ENCODE data around the gene SPATA16.
"Not testable (repeated sequence)": the region's sequence is repeated elsewhere in the genome, so short reads cannot be mapped to it uniquely, and the experiment has no call there.

SPATA16 gene, protein sequence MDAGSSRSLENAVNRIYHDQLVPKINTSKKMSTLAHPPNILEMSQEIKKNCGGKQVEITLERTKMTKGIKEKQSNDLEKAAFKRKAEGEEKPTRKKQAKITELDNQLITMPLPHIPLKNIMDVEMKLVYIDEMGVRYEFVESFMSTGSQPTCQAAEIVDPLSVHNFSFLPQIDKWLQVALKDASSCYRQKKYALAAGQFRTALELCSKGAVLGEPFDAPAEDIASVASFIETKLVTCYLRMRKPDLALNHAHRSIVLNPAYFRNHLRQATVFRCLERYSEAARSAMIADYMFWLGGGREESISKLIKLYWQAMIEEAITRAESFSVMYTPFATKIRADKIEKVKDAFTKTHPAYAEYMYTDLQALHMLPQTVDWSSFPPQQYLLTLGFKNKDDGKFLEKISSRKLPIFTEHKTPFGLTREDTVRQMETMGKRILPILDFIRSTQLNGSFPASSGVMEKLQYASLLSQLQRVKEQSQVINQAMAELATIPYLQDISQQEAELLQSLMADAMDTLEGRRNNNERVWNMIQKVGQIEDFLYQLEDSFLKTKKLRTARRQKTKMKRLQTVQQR

DNA sequence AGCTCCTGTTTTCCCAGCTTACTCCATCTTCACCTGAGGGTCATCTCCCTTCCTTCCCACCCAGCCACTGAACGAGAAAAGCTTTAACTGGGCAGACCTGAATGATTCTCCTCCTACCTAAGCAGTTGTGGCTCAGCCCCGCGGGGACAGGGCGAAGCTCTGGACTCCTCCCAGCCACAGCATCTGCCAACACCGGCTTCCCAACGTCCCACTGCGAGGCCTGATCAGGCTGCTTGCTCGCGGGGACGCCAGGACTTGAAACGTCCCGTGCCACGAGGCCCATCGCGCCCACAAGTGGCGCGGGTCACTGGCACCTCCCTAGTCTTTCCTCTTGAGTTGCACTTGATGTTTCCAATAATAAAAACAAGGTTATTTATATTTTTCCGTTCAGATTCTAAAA, at the start of gene SPATA16:
TSS of gene SPATA16 (minus strand) at position 250 of the 400 bp plus-strand sequence. CDS start 23,504 bp downstream, outside the sequence.
- no peak for DNase-seq

DNA sequence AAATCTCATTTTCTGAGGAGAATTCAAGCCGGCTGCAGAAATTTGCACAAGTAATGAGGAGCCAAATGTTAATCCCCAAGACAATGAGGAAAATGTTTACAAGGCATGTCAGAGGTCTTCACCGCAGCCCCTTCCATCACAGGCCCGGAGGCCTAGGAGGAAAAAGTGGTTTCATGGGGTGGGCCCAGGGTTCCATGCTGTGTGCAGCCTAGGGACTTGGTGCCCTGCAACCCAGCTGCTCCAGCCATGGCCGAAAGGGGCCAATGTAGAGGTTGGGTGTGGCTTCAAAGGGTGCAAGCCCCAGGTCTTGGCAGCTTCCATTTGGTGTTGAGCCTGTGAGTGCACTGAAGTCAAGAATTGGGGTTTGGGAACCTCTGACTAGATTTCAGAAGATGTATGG, 42.0 kb upstream of the SPATA16 start:
- DNase-seq = not testable (repeated sequence)

DNA sequence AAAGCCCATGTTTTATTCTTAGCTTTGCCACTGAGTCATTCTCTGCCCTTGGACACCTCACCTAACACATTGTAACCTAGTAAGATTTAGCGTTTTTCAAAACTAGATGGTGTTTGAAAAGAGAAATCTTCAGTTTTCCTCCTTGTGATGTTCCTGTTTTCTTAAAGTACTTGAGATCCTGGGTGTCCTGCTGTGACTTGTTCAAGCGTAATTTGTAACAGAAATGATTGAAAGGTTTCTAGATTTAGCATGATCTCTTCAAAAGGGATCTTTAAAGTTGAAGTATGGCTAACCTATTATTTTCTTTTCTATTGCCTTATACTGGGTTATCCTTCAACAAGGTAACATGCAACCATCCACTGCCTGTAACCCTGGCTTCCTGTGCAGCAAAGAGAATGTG, 32.6 kb upstream of the SPATA16 start:
- no peak for DNase-seq

DNA sequence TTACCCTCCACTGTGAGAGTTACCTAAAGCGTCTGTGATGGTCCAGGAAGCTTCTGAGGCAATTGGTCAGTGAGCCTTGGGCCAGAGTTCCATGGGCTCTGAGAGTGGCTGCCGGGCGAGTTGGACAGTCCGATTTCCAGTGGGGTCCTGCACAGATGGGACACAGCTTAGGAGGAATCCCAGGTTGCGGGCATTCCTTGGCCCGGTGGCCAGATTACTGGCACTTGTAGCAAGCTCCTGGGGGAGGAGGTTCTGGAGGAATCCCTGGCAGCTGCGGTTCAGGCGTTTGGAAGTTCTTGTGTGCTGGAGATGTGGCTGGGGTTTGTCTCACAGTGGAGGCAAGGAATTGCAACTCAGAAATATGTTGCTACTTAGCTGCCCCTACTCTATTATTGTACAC, 18.1 kb upstream of the SPATA16 start:
- not testable (repeated sequence) for DNase-seq

DNA sequence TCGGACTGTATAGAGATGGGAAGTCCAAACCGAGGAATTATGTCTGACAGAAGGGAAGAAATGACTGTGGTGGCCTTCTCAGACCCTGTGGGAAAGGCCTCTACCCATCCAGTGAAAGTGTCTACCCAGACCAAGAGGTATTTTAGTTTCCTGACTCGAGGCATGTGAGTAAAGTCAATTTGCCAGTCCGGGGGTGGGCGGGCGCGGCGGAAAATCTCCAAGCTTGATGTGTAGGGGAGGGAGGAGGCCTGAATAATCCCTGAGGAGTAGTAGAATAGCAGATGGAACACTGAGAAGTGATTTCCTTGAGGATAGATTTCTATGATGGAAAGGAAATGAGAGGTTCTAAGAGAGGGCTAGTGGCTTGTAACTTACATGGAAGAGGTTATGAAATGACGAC, 15.5 kb upstream of the SPATA16 start:
- DNase-seq = not testable (repeated sequence)

DNA sequence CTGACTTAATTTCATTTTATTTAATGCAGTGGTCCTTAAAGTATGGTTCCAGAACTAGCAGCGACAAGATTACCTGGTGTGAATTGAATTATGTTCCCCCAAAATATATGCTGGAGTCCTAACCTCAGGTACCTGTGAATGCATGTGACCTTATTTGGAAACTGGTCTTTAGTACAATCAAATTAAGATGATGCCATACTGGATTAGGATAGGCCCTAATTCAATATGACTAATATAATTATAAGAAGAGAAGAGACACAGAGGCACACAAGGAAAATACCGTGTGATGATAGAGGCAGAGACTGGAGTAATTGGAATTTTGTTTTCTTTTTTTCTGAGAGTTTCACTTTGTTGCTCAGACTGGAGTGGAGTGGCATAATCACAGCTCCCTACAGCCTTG, 12.6 kb upstream of the SPATA16 start:
- DNase-seq = no peak

DNA sequence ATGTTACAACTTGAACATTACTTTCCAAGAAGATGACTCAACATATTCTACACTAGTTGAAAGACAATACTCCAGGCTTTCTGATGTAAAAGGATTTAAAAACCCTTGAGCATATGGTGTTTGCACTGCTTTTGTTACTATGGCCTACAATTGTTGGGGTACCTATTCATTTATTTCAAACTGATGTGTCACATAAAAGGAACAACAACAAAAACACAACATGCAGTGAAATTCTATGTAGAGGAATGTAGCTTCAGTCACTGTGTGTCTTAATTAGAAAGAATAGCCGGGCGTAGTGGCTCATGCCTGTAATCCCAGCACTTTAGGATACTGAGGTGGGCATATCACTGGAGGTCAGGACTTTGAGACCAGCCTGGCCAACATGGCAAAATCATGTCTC, 1.6 kb downstream of the SPATA16 start:
- DNase-seq = no peak

DNA sequence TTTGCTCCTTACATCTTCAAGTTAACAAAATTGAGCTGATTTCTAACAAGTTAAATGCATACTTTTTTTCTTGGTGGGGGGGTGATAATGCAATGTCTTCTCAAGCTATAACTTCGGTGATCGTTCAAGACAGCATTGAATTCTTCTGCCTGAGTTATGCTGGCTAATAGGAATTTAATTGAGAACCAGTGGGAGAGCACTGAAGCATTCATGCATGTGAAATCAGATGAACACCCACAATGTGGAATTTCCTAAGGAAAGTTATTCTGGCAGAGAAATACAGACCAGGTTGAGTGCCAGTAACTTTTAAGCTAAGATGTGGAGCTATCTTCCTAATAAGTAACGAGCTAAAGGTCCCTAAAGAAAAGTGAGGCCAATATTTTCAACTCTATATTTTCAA, 3.0 kb downstream of the SPATA16 start:
- DNase-seq = no peak

DNA sequence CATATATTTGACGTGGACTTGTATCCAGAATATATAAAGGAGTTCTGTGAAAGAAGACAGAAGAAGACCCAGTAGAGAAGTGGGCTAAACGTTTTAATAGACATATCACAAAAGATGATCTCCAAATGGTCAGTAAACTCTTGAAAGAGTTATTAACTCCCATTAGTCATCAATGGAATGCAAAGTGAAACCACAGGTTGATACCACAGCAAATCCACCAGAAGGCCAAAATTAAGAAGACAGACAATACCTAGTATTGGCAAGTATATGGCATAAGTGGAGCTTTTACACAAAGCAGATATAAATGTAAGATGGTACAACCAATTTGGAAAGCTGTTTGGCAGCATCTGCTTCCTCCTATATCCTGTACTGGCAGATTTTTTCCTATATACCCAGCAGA, 6.0 kb downstream of the SPATA16 start:
- no peak for DNase-seq

DNA sequence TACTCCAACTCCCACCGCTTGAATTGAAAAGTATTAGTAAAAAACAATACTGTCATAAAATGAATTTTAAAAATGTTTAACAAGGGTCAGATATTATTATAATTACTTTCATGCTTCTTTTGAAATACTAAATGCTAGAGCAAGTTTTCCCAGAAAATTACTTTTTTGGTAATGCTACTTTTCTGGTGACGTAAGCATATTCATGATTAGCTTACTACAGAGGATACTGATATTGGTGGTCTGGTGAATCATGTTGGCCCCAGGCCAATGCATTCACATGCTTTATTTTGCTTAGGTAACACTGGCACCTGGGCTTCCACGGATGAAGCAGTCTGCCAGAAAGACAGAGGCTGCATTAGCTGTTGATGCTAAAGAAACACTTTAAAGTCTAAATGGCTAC, 12.4 kb downstream of the SPATA16 start:
- no peak for DNase-seq

DNA sequence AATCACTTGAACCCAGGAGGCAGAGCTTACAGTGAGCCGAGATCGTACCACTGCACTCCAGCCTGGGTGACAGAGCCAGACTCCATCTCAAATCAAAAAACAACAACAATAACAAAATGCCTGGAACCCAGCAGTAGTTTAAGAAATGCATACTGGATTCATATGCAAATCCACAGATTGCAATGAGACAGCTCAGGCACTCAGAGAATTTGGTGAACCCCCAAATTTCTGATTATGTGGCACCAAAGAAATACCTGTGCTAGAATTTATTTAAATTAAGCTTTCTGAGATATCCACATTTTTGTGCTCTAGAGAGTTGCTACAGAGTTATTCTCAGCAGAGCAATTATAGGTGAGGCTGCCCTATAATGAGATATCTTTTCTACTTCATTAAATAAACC, 29.7 kb downstream of the SPATA16 start:
- DNase-seq = no peak

DNA sequence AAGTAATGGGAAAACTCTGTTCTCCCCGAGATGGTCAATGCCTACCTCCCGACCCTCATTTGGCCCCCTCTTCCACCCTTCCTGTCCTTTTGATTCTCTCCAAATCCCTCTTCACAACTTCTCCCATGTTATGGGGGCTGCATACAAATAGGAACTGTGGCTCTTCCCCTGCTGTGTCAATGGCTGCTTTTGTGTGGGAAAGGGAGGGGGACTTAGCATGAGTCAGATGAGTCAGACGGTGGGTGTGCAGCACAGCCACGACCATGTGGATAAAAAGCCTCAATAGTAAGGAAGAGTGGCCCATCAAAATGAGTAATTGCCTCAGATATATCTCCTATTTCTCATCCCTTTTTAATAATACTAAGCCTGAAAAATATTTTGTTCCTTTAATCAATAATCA, 31.9 kb downstream of the SPATA16 start:
- no peak for DNase-seq

DNA sequence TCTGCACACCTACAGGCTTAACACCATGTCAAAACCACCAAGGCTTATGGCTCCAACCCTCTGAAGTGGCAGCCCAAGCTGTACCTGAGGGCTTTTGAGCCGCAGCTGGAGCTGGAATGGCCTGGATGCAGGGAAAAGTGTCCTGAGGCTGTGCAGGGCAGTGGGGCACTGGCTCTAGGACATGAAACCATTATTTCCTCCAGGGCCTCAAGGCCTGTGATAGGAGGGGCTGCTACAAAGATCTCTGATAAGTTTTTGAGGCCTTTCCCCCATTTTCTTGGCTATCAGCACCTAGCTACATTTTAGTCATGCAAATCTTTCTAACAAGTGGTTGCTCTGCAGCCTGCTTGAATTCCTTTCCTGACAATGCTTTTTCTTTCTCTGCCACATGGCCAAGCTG, 37.6 kb downstream of the SPATA16 start:
- no peak for DNase-seq

DNA sequence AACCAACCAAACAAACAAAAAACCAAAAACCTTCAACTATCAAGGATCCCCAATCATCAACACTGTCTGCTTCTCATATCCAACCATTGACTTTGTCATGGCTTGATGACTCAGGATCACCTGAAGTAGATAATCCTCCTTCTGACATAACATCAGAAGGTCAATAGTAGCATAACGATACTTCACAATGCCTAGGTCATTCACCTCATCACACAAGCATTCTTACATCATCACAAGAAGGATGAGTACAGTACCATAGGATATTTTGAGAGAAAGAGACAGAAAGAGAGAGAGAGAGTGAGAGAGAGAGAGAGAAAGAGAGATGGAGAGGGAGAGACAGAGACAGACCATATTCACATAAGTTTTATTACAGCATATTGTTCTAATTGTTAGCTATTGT, 42.1 kb downstream of the SPATA16 start:
- DNase-seq = no peak

DNA sequence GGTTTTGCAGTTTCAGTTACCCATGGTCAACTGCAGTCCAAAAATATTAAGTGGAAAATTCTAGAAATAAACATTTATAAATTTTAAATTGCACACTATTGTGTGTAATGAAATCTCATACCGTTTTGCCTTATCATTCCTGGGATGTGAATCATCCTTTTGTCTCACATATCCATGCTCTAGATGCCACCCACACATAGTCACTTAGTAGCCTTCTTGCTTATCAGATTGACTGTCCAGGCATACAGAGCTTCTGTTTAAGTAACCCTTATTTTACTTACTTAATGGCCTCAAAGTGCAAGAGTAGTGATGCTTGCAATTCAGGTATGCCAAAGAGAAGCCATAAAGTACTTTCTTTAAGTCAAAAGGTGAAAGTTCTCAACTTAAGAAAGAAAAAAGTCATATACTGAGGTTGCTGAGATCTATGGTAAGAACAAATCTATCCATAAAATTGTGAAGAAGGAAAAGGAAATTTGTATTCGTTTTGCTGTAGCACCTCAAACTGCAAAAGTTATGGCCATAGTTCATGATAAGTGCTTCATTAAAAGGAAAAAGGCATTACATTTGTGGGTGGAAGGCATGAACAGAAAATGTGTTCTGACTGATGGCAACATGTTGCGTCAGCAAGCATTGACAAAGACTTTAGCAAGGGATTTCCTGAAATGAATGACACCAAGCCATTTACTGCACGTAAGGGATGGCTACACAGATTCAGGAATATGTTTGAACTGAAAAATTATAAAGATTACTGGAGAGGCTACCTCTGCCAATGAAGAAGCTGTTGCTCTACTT, 43.8 kb downstream of the SPATA16 start:
- DNase-seq = no peak

DNA sequence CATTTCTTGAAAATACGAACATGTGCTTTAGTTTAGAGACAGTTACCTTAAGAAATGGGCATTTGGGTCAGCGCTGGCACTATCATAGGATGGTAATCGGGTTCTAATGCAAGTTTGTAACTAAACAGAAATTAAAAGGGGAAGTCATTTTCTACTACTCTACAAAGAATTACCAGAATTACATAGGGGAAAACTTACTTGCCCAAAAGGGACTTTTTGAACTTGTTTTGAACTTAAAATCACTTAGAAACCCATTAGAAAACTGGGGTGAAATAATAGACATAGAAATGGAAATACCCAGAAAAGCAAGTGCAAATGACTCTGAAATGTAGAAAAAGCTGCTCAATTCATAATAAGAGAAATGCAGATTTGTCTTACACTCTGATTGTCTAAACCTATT, 44.9 kb downstream of the SPATA16 start:
- no peak for DNase-seq

DNA sequence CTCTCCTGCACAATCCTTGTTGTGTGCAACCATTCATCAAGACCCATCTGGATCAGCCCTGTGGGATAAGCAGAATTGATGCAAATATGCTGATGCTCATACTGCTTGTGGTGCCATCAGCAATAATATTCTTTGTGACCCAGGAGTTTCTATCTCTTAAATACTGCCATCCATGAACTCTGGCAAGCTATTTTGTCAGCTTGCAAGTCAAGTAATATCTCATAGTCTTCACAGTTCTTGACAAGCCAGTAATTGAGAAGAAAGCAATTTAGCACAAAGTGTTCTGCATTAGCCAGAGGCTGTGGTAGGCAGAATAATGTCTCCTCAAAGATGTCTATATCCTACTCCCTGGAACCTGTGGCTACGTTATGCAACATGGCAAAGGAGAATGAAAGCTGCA, 49.0 kb downstream of the SPATA16 start:
- no peak for DNase-seq

DNA sequence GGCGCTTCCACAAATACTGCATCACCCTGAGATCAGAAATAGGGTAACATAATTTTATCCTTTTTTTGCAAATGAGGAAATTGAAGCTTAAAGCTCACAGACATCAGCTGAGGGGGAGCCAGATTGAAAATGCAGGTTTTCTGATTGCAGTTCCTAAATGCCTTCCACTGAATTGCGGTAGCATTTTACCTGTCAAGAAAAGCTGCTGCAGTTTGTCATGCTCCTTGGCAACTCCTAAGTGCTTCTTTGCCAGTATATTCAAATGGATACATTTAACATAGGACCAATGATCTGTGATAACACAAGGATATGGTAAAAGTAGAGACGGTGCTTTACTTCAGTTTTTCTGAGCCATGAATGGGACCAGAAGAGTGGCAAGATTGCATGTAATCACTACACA, 50.5 kb downstream of the SPATA16 start:
- DNase-seq = no peak

DNA sequence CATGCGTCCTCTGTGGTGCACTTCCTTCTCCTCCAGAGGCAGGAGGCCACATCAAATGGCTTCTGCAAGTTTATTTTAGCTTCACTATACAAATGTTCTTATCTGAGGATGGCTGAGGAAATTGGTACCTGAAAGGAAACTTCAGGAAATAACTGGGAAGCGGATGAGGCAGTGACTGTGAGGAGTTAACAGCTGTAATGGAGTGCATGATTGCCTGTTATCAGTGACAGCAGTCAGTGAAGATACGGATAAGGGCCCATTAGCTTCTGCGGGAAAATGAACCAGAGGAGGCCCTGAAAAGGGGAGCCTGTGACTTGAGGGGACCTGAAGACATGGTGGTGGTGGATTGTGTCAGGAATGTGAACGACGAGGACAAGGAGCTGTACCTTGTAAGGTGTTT, 51.8 kb downstream of the SPATA16 start:
- DNase-seq = no peak

DNA sequence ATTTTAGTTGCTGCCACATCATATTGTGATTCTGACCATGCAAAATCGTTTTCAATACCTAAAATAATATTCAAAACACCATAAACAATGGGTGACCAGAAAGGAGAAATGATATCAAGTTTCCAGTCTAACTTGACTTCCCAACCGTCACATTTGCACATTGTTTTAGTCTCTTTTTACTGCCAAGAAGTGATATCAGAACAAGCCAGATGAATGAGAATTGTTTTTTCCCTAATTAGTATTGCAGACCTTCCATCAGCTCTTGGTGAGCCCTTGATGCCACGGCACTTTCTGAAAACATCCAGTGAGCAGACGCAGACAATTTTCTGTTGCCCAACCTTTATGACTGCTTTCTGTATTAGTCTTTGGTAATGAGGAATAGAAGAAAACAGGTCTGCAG, 62.5 kb downstream of the SPATA16 start:
- DNase-seq = no peak

DNA sequence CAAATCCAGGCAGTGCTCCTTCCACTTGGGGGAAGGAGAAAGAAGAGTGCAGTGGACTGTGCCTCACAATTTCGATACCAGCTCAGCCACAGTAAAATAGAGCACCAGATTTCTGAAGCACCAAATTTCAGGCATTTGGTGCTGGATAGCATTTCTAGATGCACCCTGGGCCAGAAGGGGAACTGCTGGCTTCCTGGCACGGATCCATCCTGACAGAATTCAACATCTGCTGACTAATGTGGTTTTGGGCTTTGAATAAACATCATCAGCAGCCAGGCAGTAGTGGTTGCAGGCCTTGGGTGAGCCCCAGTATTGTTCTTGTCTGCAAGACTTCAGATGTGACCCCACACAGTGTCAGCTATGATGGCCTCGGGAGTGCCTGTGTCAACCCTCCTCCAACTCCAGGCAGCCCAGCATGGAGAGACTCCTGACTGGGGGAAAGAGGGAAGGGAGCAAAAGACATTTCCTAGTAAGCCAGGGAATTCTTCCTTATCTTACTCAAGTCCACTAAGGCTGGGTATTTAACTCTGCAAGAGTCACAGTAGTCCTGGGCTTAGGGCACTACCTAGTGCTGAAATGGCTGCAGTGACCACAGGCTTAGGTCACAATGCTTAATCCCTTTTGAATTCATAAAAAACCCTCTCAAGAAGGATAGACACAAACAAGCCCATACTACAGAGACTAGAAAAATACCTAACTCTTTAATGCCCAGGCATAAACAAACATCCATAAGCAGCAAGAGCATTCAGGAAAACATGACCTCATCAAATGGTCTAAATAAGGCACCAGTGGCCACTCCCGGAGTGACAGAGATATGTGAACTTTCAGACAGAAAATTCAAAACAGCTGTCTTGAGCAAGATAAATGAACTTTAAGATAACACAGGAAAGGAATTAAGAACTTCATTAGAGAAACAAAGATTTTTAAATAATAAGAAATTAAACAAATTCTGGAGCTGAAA, 74.7 kb downstream of the SPATA16 start:
- DNase-seq = peak; percentile 69

DNA sequence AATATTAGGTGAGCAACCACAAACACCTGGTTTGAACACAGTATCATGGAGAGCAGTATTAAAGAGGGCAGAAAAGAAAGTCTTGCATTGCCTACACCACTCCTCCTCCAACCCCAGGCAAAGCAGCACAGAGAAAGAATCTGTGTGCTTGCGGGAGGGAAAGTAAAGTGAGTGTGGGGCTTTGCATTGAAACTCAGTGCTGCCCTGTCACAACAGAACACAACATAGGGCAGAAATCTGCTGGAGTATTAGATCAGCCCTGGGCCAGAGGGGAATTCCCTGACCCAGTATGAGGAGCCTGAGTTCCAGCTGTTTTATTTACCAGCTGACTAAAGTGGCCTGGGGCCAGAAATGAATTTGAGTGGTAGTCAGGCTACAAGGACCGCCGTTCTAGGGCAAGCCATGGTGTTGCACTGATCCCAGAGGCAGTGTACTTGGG, 75.5 kb downstream of the SPATA16 start:
- DNase-seq = no peak

DNA sequence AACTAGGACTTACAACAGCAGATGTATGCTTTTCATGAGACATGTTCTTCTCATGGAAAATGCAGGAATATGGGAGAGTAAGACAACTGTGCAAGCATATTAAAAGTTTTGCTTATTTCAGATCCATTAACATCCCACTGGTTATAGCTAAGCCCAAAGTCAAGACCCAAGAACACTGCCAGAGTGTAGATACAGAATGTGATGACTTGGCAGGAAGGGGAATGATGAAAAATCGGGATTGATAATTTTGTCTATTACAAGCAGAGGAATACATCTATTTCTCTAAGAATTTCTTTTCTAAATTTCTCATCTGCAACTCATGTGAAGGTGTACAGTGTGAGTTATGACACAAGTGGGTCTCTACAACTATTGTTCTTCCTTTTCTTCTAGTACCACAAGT, 76.4 kb downstream of the SPATA16 start:
- DNase-seq = no peak

Data from hematopoietic multipotent progenitor cell treated with erythropoietin and hydrocortisone succinate and interleukin-3 and kit ligand, for 6 days (in vitro differentiated cells).